GM23338 (cell line): Measurements from ENCODE around the gene SLC5A11. TPM values are rescaled to one million over a fixed set of nuclear protein-coding genes. Genes with fewer than 3 reads are reported as not detected.

Experiments
- ATAC-seq: fragments of 200-7000 bp; cut with Tn5 transposase; 3 replicates; pipeline ENCODE4 v1.9.1; 2020
- DNase-seq: peaks from one replicate; pipeline ENCODE4 v3.0.0-alpha.2; 2015; ENCODE audit warnings: low spot score
- H2AFZ ChIP-seq: fragments of 200-600 bp; sonication (generic); 2 replicates; pipeline ENCODE4 v1.8.0; 2016; ENCODE audit warnings: antibody characterized with exemption, mild to moderate bottlenecking, moderate library complexity
- H3F3A ChIP-seq: fragments of 200-600 bp; sonication (generic); replicated peaks from 2 replicates; pipeline ENCODE4 v1.8.0; 2017; ENCODE audit warnings: antibody characterized with exemption, mixed run types, low read depth
- H3K27ac ChIP-seq: fragments of 200-600 bp; sonication (generic); 2 replicates; pipeline ENCODE4 v1.6.1; 2016; ENCODE audit warnings: low read depth
- H3K27me3 ChIP-seq: fragments of 200-600 bp; sonication (generic); 2 replicates; pipeline ENCODE4 v1.8.0; 2016; ENCODE audit warnings: mild to moderate bottlenecking, mixed run types, moderate library complexity; ENCODE audit not compliant: insufficient read depth
- H3K36me3 ChIP-seq: fragments of 200-600 bp; sonication (generic); 2 replicates; pipeline ENCODE4 v1.8.0; 2016; ENCODE audit warnings: mild to moderate bottlenecking; ENCODE audit not compliant: insufficient read depth
- H3K4me1 ChIP-seq: fragments of 200-600 bp; sonication (generic); 2 replicates; pipeline ENCODE4 v1.8.0; 2016; ENCODE audit warnings: mild to moderate bottlenecking, moderate library complexity; ENCODE audit not compliant: insufficient read depth
- H3K4me2 ChIP-seq: fragments of 200-600 bp; sonication (generic); 2 replicates; pipeline ENCODE4 v1.7.1; 2017; ENCODE audit warnings: mixed run types
- H3K4me3 ChIP-seq: fragments of 200-600 bp; sonication (generic); 2 replicates; pipeline ENCODE4 v1.6.1; 2016; ENCODE audit warnings: mixed run types
- H3K79me2 ChIP-seq: fragments of 200-600 bp; sonication (generic); replicated peaks from 2 replicates; pipeline ENCODE4 v1.8.0; 2017; ENCODE audit warnings: mild to moderate bottlenecking; ENCODE audit not compliant: insufficient read depth
- H3K9me2 ChIP-seq: fragments of 200-600 bp; sonication (generic); 2 replicates; pipeline ENCODE4 v1.8.0; 2017; ENCODE audit not compliant: insufficient read depth
- H4K20me1 ChIP-seq: fragments of 200-600 bp; sonication (generic); replicated peaks from 2 replicates; pipeline ENCODE4 v1.8.0; 2017; ENCODE audit warnings: mild to moderate bottlenecking; ENCODE audit not compliant: insufficient read depth
- H3K27ac Mint-ChIP-seq: 2 replicates; pipeline ENCODE4 v1.8.0; 2020; ENCODE audit warnings: inconsistent platforms, mild to moderate bottlenecking, moderate library complexity, mixed read lengths
- H3K27me3 Mint-ChIP-seq: 3 replicates; pipeline ENCODE4 v1.8.0; 2022; ENCODE audit warnings: low read depth, mild to moderate bottlenecking, moderate library complexity, mixed read lengths, inconsistent platforms; ENCODE audit not compliant: insufficient read depth, poor library complexity
- H3K36me3 Mint-ChIP-seq: 3 replicates; pipeline ENCODE4 v1.8.0; 2021; ENCODE audit warnings: low read depth, mild to moderate bottlenecking, inconsistent platforms, moderate library complexity, mixed read lengths
- H3K4me1 Mint-ChIP-seq: 3 replicates; pipeline ENCODE4 v1.8.0; 2020; ENCODE audit warnings: mild to moderate bottlenecking, inconsistent platforms, mixed read lengths
- H3K4me3 Mint-ChIP-seq: 3 replicates; pipeline ENCODE4 v1.8.0; 2021; ENCODE audit warnings: moderate library complexity, mild to moderate bottlenecking, inconsistent platforms, mixed read lengths
- H3K9me3 Mint-ChIP-seq: 3 replicates; pipeline ENCODE4 v1.8.0; 2020; ENCODE audit warnings: moderate library complexity, mild to moderate bottlenecking, inconsistent platforms, mixed read lengths
- CREB1 ChIP-seq: fragments of 250-450 bp; sonication (Bioruptor Pico); IDR thresholded peaks from 2 replicates; pipeline ENCODE4 v1.5.0; 2020; ENCODE audit warnings: low read depth, mild to moderate bottlenecking, moderate library complexity
- CTCF ChIP-seq, 2 experiments: fragments of 200-600 bp in 1 of 2; sonication (generic) in 1 of 2; conservative IDR thresholded peaks; 2 replicates each; pipeline versions ENCODE4 v1.5.1 to v1.6.1; 2016 to 2017; ENCODE audit warnings: antibody characterized with exemption in 2 of 2, low read depth in 2 of 2, mild to moderate bottlenecking in 2 of 2, moderate library complexity in 1 of 2
- ETS1 ChIP-seq: IDR thresholded peaks from 2 replicates; pipeline ENCODE4 v1.6.1; 2016; ENCODE audit warnings: antibody characterized with exemption
- EZH2 ChIP-seq: fragments of 200-600 bp; sonication (generic); IDR thresholded peaks from one replicate; pipeline ENCODE4 v1.8.0; 2017; ENCODE audit warnings: antibody characterized with exemption, mild to moderate bottlenecking, low read depth; ENCODE audit not compliant: unreplicated experiment
- EZH2phosphoT487 ChIP-seq: fragments of 200-600 bp; sonication (generic); IDR thresholded peaks from one replicate; pipeline ENCODE4 v1.8.1; 2018; ENCODE audit warnings: antibody characterized with exemption; ENCODE audit not compliant: unreplicated experiment
- JUNB ChIP-seq: IDR thresholded peaks from one replicate; pipeline ENCODE4 v1.6.1; 2016; ENCODE audit warnings: antibody characterized with exemption; ENCODE audit not compliant: unreplicated experiment
- NANOG ChIP-seq: IDR thresholded peaks from 2 replicates; pipeline ENCODE4 v1.6.1; 2016; ENCODE audit warnings: antibody characterized with exemption, borderline replicate concordance
- POLR2AphosphoS5 ChIP-seq: IDR thresholded peaks from 2 replicates; pipeline ENCODE4 v1.6.1; 2016; ENCODE audit warnings: antibody characterized with exemption, low read depth
- REST ChIP-seq: IDR thresholded peaks from one replicate; pipeline ENCODE4 v1.6.1; 2018; ENCODE audit warnings: antibody characterized with exemption; ENCODE audit not compliant: unreplicated experiment
- STAT1 ChIP-seq: IDR thresholded peaks from one replicate; pipeline ENCODE4 v1.6.1; 2016; ENCODE audit warnings: antibody characterized with exemption; ENCODE audit not compliant: unreplicated experiment
- ZNF114 ChIP-seq: fragments of 250-450 bp; sonication (Bioruptor Pico); IDR thresholded peaks from 2 replicates; pipeline ENCODE4 v1.5.0; 2020; ENCODE audit warnings: mild to moderate bottlenecking, moderate library complexity
- ZNF331 ChIP-seq: fragments of 250-450 bp; sonication (Bioruptor Pico); IDR thresholded peaks from 2 replicates; pipeline ENCODE4 v1.5.0; 2020; ENCODE audit warnings: low read depth, mild to moderate bottlenecking, moderate library complexity
- ZNF462 ChIP-seq: fragments of 250-450 bp; sonication (Bioruptor Pico); IDR thresholded peaks from 2 replicates; pipeline ENCODE4 v1.5.0; 2020; ENCODE audit warnings: mild to moderate bottlenecking, moderate library complexity
- polyA plus RNA-seq: library from polyadenylated mRNA; unstranded; fragments of >200 nt; fragmentation: Nextera tagmentation; extraction: Ambion mirVana; gene quantifications from 2 replicates; pipeline ENCODE4 v1.2.1, GENCODE V29; 2016
- total RNA-seq: library from RNA; depleted of rRNA; stranded (reverse); fragments of >200 nt; shearing (Covaris generic); gene quantifications from 2 replicates; pipeline ENCODE4 v1.2.3, GENCODE V29; 2014

Gene SLC5A11
- total and polyA plus RNA-seq, 2 experiments from 2014 or later: 0.07 TPM; not detected in 1

GRCh38 chr16:24925163-24925562 lies 79.4 kb downstream of the SLC5A11 start:
- Histone ChIP-seq H3K4me1 (no peaks in the 10 kb centered on the region), H3K9me2 (no peaks in the 10 kb centered on the region), H3K27me3 (no peaks in the 10 kb centered on the region), H3K4me2 (no peak overlapping the region), H3F3A (0 out of 2 replicates have a peak, but pooled peaks cover 1% of the 10 kb centered on the region), H3K27ac (no peak overlapping the region), H3K4me3 (no peak overlapping the region), H3K36me3 (no peaks in the 10 kb centered on the region; the same call in 1 of the 2 replicates), H3K79me2 (no peaks in the 10 kb centered on the region), H2AFZ (no peak overlapping the region), H4K20me1 (no peaks in the 10 kb centered on the region; the same call in 1 of the 2 replicates)
- H3K4me1 Mint-ChIP-seq: peaks cover 8% of the 10 kb centered on the region
- peaks cover 3% of the 10 kb centered on the region; the same call in 1 of the 3 replicates for H3K9me3 Mint-ChIP-seq
- H3K27ac Mint-ChIP-seq: no peak overlapping the region
- peaks cover 21% of the 10 kb centered on the region for H3K36me3 Mint-ChIP-seq
- H3K27me3 Mint-ChIP-seq: peaks cover 2% of the 10 kb centered on the region
- ATAC-seq (no peak), DNase-seq (no peak)
- H3K4me3 Mint-ChIP-seq: no peak overlapping the region
- TF ChIP-seq ZNF114 (CRISPR knock-in tag) (no peak), EZH2 (no peak), ZNF462 (CRISPR knock-in tag) (no peak), EZH2phosphoT487 (no peak), NANOG (no peak), CREB1 (CRISPR knock-in tag) (no peak), JUNB (no peak), ZNF331 (CRISPR knock-in tag) (no peak), ETS1 (no peak), POLR2AphosphoS5 (no peak), STAT1 (no peak), REST (no peak), CTCF (conservative IDR thresholded peaks at IDR 0.05; ENCODE audit: low read depth in 2 of 2) (no peak)
